Activated CD4-positive, alpha-beta T cell treated with anti-CD3 and anti-CD28 coated beads, Interleukin-2, Interleukin-4, amounts not matched to agents 100 ng/mL and 50 ng/mL, durations not matched to agents 16 hours and 8 hours (primary cell): ENCODE measurements around the gene MTHFD1.
A peak's percentile ranks its signal among the peaks of the same experiment; 100 is the strongest.

Source experiments
- DNase-seq: peaks from one replicate; pipeline ENCODE4 v3.0.0-alpha.2; 2020; ENCODE audit warnings: low spot score

The MTHFD1 gene

GRCh38 chr14:64495252-64495651 is 107.1 kb downstream of the MTHFD1 start:
- DNase-seq: no peak

DNA sequence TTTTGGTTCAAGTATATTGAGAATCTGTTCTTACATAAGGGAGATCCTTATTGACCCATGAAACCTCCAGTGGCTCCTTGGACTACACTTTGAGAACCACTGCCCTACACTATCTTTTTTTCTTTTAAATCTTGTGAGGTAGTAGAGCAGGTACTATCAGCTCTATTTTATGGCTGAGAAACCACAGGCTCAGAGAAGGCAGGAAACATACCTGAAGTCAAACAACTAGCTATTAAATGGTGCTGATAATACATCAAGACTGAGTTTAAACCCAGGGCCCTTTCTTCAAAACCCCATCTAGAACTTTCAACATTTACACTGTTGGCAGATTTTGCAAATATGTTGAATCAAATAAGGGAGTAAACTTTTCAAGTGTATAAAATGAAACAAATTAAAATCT is 108.6 kb downstream of the MTHFD1 start:
- no peak for DNase-seq

GRCh38 chr14:64500088-64500487 is 111.9 kb downstream of the MTHFD1 start:
- no peak for DNase-seq

DNA sequence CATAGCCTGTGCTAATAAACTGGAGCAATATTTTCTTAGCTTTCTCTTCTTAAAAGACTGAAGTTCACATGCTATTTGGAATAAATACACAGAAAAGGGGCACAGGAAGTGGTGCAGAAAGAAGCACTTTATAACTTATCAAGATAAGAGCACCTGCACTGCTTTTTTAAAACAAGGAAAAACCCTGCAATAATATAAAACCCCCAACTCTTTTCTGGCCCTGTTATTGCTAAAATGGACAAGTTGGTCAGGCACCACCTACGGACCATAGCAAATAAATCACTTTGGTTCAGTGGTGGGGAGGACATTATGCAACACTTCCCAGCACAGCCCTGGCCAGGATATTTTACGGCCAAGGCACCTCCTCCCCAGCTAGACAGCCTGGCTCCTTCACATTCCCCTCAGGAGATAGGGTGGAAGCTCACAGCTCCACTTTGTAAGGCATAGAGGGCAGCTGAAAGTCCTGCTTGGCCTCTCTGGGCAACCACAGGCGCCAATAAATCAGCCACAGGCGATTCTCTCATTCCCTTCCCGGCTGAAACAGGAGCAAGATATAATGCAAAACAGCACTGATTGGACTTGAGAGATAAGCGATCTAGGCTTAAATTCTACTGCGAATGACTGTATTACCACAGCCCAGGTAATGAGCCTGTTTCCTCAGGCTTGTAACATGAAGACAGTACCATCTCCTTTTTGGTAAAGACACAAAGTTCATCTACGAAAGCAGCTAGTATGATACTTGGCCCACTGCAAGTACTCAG is 113.4 kb downstream of the MTHFD1 start:
- no peak for DNase-seq

- DNase-seq: no peak
Observed at GRCh38 chr14:64502456-64502855, 114.3 kb downstream of the MTHFD1 start.

DNA sequence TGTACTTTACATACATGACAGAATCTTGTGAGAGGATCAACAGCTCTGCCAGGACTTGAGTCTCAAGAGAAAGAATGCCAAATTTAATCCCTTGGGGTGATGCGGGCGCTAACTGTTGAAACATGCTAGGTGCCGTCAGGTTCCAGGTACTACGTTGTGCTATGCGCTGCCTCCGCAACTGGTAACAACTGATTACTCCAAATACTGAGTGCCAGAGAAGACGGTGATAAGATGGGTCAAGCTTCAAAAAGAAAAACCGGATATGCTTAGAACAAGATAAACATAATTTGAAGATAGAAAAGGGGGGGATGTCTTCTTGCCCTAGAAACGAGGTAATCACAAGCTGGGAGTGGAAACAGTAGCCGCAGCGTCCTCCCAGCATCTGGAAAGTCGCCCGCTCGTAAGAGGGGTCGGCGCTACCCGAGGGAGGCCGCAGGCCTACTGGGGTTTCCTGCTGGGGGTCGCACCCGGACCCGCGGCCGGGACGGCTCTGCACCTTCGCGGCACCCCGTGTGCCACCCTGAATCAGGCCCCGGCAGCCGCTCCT is 114.8 kb downstream of the MTHFD1 start:
- no peak for DNase-seq

GRCh38 chr14:64503434-64504309 is 115.5 kb downstream of the MTHFD1 start, which contains the start of gene ZBTB25:
Gene ZBTB25 (minus strand): TSS chr14:64503838. CDS start chr14:64490533, 13,305 bp downstream.
- DNase-seq: peak; percentile 96

DNA sequence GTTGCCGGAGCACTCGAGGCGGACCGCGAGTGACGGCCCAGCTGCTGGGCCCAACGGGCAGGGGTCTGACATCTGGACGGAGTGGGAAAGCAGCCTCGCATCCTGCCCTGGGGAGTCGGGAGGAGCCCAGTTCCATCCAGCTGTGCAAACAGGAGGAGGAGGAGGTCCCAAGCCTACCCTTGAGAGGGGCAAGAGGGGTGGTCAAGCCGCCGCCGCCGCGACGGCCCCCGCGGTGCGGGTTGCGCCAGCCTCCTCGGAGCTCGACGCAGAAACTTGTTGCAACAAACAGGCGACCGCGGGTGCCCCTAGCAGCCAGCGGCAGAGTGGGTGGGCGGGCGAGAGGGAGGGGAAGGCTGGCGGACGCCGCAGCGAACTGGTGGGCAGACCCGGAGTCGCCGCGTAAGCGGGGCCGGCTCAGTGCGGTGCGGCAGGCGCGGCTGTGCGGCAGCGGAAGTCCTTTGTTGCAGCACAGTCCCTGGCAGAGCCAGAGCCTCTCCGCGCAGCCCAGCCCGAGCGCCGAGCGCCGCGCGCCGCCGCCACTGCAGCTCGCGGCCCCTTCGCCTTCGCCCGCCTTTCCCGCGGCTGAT is 116.2 kb downstream of the MTHFD1 start, which contains the start of gene ZBTB1:
TSS of gene ZBTB1 (plus strand) at position 461 of the 587 bp plus-strand sequence. CDS start 16,735 bp downstream, outside the sequence.
- DNase-seq: peak; percentile 86

DNA sequence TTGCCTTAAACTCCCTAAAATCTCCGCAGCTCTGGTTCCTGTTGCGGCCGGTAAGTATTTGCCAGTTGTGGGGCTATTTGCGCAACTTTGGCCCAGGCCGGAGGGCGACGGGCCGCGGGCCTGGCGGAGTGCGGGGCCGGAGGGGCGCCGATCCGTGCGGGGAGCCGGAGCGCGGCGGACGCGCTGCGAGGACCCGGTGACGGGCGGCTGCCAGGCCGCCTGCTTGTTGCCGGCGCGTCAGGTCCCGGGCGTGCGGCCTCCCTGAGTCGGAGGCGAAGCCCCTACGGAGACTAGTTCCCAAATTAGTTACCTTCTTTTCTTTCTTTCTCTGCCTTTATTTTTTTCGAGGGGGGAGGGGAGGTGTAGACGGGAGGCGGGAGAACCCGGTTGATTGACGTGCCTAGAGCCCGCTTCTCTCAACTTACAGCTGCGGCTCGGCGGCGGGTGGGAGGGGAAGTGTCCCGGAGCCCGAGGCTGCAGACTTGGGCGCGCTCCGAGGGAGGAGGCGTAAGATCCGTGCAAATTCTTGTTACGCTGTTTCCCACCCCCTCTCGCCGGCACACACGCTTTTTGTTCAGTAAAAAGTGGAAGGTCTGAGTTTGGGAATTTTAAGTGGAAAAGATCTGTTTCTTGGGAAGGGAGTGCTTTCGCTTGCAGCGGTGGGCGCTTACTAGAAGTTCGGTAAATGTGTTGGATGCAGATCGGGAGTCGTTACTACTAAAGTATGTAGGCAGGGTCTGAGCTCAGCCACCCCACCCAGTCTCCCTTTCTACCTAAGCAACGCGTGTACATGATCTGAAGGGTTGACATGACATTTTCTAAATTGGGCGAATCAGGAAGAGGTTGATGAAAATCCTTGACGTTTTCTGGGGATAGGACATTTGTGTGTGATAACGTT is 117.0 kb downstream of the MTHFD1 start:
- DNase-seq: peak; percentile 89

- no peak for DNase-seq
Observed at GRCh38 chr14:64506721-64507120, 118.6 kb downstream of the MTHFD1 start.

DNA sequence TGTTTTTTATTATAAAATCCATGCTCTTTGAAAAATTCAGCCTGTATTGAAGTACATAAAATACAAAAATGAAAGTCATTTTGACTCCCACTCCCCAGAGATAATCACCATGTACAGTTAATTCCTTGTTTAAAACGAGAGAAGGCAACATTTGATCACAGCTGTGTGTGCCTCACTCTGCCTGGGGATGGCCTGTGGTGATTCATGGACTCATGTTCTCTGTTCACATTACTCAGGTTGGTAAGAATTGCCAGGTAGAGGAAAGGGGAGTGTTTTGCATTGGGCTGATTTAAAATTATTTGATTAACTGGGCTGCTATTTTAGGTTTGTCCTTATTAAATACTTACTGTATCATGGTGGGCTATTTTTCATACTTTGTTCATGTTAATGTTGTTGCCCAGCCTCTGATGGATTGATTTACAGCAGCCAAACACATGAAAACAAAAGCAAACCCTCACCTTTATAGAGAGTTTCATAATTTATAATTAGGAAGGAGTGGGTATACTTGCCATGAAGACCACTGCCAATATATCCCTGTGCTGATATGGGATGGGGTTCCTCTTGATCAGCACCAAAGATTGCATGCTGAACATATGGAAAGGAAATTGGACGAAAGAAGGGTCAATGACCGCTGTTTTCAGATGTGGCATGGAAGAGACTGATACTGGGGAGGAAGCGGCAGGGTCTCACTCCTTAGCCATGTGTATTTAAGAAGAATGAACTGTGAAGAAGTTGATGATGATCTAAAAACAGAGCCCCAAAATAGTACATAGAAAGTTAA is 119.4 kb downstream of the MTHFD1 start:
- peak; percentile 49 for DNase-seq

- peak; percentile 81 for DNase-seq
Observed at GRCh38 chr14:64508215-64508776, 120.1 kb downstream of the MTHFD1 start.

DNA sequence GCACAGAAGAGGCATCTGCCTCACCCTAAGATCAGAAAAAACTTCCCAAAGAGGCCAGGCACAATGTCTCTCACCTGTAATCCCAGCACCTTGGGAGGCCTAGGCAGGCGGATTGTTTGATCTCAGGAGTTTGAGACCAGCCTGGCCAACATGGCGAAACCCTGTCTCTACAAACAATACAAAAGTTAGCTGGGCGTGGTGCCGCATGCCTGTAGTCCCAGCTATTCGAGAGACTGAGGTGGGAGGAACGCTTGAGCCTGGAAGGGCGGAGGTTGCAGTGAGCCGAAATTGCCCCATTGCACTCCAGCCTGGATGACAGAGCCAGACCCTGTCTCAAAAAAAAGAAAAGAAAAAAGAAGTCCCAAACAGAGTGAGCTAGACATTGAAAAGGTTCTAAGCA is 120.9 kb downstream of the MTHFD1 start:
- DNase-seq: no peak
